ENCODE results near the gene TBK1.
"Not testable (repeated sequence)": the region's sequence is repeated elsewhere in the genome, so short reads cannot be mapped to it uniquely, and the experiment has no call there.

Gene TBK1

DNA sequence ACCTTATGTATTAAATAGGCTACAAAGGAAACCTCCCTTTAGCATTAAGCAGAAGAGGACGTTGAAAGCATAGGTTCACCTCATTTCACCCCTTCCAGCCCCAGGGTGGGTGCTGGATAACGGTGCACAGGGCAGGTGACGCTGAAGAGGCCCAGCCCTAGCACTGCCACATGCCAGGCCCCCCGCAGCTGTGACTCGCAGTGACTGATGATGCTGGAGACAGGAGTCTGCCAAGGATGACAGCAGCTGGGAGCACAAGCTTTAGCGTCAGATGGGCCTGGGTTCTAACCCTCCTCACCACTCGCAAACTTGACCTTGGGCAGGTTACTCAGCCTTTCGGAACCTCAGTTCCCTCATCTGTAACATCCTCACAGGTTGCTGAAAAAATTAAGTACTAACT, 76.7 kb downstream of the TBK1 start:
- no peak overlapping the region for H3K4me3 Mint-ChIP-seq
- CTCF ChIA-PET = no interaction called here
- no peaks in the 10 kb centered on the region for H3K9me3 Mint-ChIP-seq
- no peaks in the 10 kb centered on the region for H3K27me3 Mint-ChIP-seq
- no peaks in the 10 kb centered on the region for H3K36me3 Mint-ChIP-seq
- H3K27ac Mint-ChIP-seq = no peak overlapping the region
- DNase-seq = no peak
- H3K4me1 Mint-ChIP-seq = no peaks in the 10 kb centered on the region

GRCh38 chr12:64530566-64530965, 78.6 kb downstream of the TBK1 start:
- H3K4me3 Mint-ChIP-seq = no peak overlapping the region
- H3K36me3 Mint-ChIP-seq = no peaks in the 10 kb centered on the region
- CTCF ChIA-PET = no interaction called here
- H3K9me3 Mint-ChIP-seq = no peaks in the 10 kb centered on the region
- peaks cover 5% of the 10 kb centered on the region for H3K27me3 Mint-ChIP-seq
- DNase-seq = no peak
- H3K27ac Mint-ChIP-seq = no peak overlapping the region
- H3K4me1 Mint-ChIP-seq = no peaks in the 10 kb centered on the region

- Mint-ChIP-seq H3K36me3 (no peaks in the 10 kb centered on the region), H3K9me3 (no peaks in the 10 kb centered on the region), H3K4me3 (no peak overlapping the region), H3K27me3 (peaks cover 6% of the 10 kb centered on the region), H3K4me1 (no peaks in the 10 kb centered on the region), H3K27ac (no peak overlapping the region)
- CTCF ChIA-PET = no interaction called here
- no peak for DNase-seq
Measured at GRCh38 chr12:64531665-64532334, 79.9 kb downstream of the TBK1 start.

DNA sequence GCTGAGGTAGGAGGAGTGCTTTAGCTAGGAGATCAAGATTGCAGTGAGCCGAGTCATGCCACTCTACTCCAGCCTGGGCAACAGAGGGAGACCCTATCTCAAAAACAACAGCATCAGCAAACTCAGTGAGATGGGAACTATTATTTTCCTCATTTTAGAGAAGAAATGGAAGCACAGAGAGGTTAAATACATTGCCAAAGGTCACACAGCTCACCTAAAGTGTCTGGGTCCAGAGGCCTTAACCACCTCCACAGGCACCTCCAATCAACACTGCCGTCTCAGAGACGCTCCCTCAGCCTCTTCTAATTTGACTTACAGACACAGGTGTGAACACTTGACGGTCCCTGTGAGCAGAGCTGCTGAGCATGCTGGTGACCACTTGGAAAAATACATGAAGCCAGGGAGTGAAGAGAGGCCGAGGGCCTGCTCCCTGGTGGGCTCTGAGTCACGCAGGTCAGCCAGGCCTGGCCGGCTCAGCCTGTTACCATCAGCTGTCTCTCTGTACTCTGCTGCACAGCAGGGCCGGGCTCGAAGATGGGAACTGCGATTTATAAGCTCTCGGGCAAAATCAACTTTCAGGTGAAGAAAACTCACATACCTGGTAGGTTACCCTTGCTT, 80.9 kb downstream of the TBK1 start:
- Mint-ChIP-seq H3K27ac (no peak overlapping the region), H3K4me3 (no peak overlapping the region), H3K4me1 (no peaks in the 10 kb centered on the region), H3K36me3 (no peaks in the 10 kb centered on the region), H3K27me3 (peaks cover 16% of the 10 kb centered on the region), H3K9me3 (no peaks in the 10 kb centered on the region)
- no peak for DNase-seq
- CTCF ChIA-PET = interaction anchor here (0.8 kb wide), 1 partner anchor 16 kb away, joined by 4 read pairs; no protein-coding TSS in a partner anchor

DNA sequence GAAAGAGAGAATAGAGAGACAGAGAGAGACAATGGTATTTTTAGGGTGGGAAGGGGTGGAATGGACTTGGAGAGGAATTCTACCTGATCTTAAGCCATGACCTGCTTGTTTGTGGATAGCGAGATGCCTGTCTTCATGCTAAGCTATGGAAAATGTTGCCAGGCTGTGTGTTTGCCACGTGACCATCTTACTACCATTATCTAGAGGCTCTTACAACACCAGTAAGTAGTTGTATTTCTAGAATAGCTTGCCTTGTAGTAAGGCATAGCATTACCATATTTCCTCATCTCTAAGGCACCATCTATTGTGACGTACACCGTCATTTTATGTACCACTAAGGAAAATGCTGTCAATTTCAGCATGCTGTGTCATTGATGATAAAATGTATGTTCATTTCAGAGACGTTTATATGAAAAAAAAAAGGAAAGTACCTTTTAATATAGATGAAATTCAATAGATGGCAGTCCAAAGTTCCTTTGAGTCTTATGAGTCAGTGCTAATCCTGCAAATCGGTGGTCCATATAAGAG, 82.8 kb downstream of the TBK1 start:
- H3K27me3 Mint-ChIP-seq = peaks cover 24% of the 10 kb centered on the region
- CTCF ChIA-PET = interaction anchor here (1.6 kb wide), 1 partner anchor 15 kb away, joined by 5 read pairs; no protein-coding TSS in a partner anchor

DNA sequence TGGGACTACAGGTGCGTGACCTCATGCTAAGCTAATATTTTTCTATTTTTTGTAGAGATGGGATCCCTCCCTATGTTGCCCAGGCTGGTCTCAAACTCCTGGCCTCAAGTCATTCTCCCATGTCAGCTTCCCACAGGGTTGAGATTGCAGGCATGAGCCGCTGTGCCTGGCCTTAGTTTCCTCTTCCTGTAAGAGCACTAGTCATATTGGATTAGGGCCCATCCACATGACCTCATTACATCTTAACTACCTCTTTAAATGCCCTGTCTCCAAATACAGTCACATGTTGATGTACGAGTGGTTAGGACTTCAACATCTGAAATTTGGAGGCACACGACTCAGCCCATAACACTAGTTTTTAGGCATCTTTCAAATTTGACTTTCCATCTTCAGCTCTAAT, 86.2 kb downstream of the TBK1 start:
- Mint-ChIP-seq H3K36me3 (no peaks in the 10 kb centered on the region), H3K27ac (no peak overlapping the region), H3K4me3 (no peak overlapping the region), H3K4me1 (no peaks in the 10 kb centered on the region), H3K9me3 (no peaks in the 10 kb centered on the region), H3K27me3 (peaks cover 34% of the 10 kb centered on the region)
- no peak for DNase-seq
- CTCF ChIA-PET = interaction anchor here (1.1 kb wide), 1 partner anchor 259 kb away, joined by 4 read pairs; no protein-coding TSS in a partner anchor

More for the DNA sequence above, 82.8 kb downstream of the TBK1 start:
- Mint-ChIP-seq H3K9me3 (no peaks in the 10 kb centered on the region), H3K36me3 (no peaks in the 10 kb centered on the region), H3K27ac (no peak overlapping the region), H3K4me1 (no peaks in the 10 kb centered on the region), H3K4me3 (no peak overlapping the region)
- DNase-seq = no peak

DNA sequence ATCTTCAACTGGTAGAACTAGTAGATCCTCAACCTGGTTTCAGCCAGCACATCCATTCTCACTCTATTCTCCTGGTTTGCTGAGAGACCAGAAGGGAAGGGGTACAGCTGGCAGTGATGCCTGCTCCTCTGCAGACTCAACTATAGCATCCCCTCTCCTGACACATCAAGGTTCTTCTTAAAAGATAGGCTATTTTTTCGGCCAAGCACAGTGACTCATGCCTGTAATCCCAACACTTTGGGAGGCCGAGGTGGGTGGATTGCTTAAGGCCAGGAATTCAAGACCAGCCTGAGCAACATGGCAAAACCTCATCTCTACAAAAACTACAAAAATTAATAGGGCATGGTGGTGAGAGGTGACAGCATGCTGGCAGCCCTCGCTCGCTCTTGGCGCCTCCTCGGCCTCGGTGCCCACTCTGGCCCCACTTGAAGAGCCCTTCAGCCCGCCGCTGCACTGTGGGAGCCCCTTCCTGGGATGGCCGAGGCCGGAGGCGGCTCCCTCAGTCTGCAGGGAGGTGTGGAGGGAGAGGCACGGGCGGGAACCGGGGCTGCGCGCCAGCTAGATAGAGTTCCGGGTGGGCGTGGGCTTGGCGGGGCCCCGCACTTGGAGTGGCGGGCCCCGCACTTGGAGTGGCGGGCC, 90.6 kb downstream of the TBK1 start:
- CTCF ChIA-PET, H3K27ac Mint-ChIP-seq, H3K9me3 Mint-ChIP-seq, H3K4me3 Mint-ChIP-seq, H3K4me1 Mint-ChIP-seq, DNase-seq, H3K36me3 Mint-ChIP-seq: not testable (repeated sequence)
- peaks cover 45% of the 10 kb centered on the region for H3K27me3 Mint-ChIP-seq

DNA sequence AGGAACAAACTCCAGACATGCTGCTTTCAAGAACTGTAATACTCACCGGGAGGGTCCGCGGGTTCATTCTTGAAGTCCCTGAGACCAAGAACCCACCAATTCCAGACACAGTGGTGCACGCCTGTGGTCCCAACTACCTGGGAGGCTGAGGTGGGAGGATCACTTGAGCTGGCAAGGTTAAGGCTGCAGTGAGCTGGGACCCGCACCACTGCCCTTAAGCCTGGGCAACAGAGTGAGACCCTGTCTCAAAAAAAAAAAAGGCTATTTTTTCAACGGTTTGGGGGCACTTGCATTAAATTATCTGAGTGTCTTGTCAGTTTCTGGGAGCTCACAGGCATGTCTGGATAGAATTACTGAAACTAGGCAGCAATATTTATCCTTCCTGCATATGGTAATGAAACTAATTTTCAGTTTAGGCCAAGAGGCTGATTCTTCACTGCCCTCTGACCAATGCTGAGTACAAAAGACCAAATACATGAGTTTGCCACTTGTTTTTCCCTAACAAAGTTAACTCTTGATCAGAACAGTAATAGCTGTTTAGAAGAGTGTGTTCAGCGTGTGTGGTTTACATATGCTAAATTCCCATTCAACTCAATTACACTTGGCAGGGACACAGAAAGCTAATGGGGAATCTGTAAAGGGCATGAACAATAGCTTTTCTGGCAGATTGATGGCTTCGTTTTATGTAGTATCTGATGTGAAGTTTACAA, 92.6 kb downstream of the TBK1 start:
- CTCF ChIA-PET = interaction anchor here (0.7 to 1.9 kb wide), 3 partner anchors 23 to 607 kb away, joined by 3 to 7 read pairs (median 3); no protein-coding TSS in a partner anchor
- H3K27me3 Mint-ChIP-seq = peaks cover 35% of the 10 kb centered on the region

GRCh38 chr12:64545081-64545382, 93.1 kb downstream of the TBK1 start:
- Mint-ChIP-seq H3K36me3 (no peaks in the 10 kb centered on the region), H3K27me3 (peaks cover 38% of the 10 kb centered on the region), H3K9me3 (peaks cover 4% of the 10 kb centered on the region), H3K27ac (no peak overlapping the region), H3K4me3 (no peak overlapping the region), H3K4me1 (peaks cover 8% of the 10 kb centered on the region)
- CTCF ChIA-PET = interaction anchor here (1.0 to 1.9 kb wide), 2 partner anchors 23 to 153 kb away, joined by 3 to 7 read pairs; no protein-coding TSS in a partner anchor
- no peak for DNase-seq

More for the DNA sequence above, 92.6 kb downstream of the TBK1 start:
- Mint-ChIP-seq H3K4me3 (no peak overlapping the region), H3K9me3 (peaks cover 4% of the 10 kb centered on the region), H3K4me1 (peaks cover 3% of the 10 kb centered on the region), H3K27ac (no peak overlapping the region), H3K36me3 (no peaks in the 10 kb centered on the region)
- DNase-seq = no peak

DNA sequence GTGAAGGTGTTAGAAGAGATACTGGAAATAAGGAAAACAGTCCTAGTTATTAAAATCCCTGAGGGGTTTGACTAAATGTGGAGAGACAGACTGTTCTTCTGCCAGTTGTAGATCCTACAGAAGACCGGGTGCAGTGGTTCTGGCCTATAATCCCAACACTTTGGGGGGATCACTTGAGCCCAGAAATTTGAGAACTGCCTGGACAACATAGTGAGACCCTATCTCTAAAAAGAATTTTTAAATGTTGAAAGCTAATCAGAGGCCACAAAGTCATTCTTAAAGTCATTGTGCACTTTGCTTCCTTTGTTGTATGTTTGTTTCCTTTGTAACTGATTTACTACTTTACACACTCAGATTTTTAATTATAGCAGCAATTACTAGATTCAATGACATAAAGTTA, 97.2 kb downstream of the TBK1 start:
- DNase-seq = no peak
- Mint-ChIP-seq H3K9me3 (no peaks in the 10 kb centered on the region), H3K27me3 (peaks cover 33% of the 10 kb centered on the region), H3K4me1 (peaks cover 11% of the 10 kb centered on the region), H3K4me3 (no peak overlapping the region), H3K36me3 (no peaks in the 10 kb centered on the region), H3K27ac (no peak overlapping the region)
- CTCF ChIA-PET = interaction anchor here (0.6 to 5.3 kb wide), 33 partner anchors 8 to 253 kb away, joined by 3 to 110 read pairs (median 5); no protein-coding TSS in a partner anchor

- no peak overlapping the region for H3K4me3 Mint-ChIP-seq
- no peak for DNase-seq
- H3K4me1 Mint-ChIP-seq = peaks cover 11% of the 10 kb centered on the region
- no peaks in the 10 kb centered on the region for H3K9me3 Mint-ChIP-seq
- no peaks in the 10 kb centered on the region for H3K36me3 Mint-ChIP-seq
- CTCF ChIA-PET = interaction anchor here (0.7 to 5.3 kb wide), 4 partner anchors 10 to 244 kb away, joined by 4 to 110 read pairs (median 8); no protein-coding TSS in a partner anchor
- H3K27ac Mint-ChIP-seq = no peak overlapping the region
- peaks cover 30% of the 10 kb centered on the region for H3K27me3 Mint-ChIP-seq
Measured at GRCh38 chr12:64550755-64551154, 98.8 kb downstream of the TBK1 start.

DNA sequence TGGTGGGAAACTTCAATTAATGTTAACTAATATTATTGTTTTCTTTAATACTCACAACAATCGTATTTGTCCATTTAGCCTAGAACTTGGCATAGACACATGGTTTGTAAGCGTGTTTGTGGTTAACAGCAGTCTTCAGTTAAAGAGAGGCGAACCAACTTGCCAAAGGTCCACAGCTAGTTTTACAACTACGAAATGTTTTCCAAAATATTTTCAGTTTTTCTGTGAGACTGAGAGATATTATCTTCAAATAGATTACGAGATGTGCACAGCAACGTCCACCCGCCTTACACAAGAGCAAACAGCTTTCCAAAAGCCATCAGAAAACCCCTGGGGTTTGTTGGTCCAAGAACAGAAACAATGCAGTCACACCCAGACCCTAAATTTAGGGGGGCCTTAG, 99.8 kb downstream of the TBK1 start:
- Mint-ChIP-seq H3K9me3 (no peaks in the 10 kb centered on the region), H3K27ac (no peak overlapping the region), H3K36me3 (no peaks in the 10 kb centered on the region), H3K27me3 (peaks cover 30% of the 10 kb centered on the region), H3K4me3 (no peak overlapping the region), H3K4me1 (peaks cover 11% of the 10 kb centered on the region)
- CTCF ChIA-PET = interaction anchor here (5.3 kb wide), 1 partner anchor 144 kb away, joined by 110 read pairs; no protein-coding TSS in a partner anchor
- no peak for DNase-seq

All from activated naive CD4-positive, alpha-beta T cell treated with anti-CD3 and anti-CD28 coated beads, Interleukin-2, amount 10 ng/mL, durations not matched to agents 7 days and 5 days (primary cell).